Measurements from ENCODE around the gene SOX13. TPM values are rescaled to one million over a fixed set of nuclear protein-coding genes. Genes with fewer than 3 reads are reported as not detected.
A peak's percentile ranks its signal among the peaks of the same experiment; 100 is the strongest.

Gene SOX13
- total RNA-seq, 1 experiment from 2014 or later: 171 TPM

DNA sequence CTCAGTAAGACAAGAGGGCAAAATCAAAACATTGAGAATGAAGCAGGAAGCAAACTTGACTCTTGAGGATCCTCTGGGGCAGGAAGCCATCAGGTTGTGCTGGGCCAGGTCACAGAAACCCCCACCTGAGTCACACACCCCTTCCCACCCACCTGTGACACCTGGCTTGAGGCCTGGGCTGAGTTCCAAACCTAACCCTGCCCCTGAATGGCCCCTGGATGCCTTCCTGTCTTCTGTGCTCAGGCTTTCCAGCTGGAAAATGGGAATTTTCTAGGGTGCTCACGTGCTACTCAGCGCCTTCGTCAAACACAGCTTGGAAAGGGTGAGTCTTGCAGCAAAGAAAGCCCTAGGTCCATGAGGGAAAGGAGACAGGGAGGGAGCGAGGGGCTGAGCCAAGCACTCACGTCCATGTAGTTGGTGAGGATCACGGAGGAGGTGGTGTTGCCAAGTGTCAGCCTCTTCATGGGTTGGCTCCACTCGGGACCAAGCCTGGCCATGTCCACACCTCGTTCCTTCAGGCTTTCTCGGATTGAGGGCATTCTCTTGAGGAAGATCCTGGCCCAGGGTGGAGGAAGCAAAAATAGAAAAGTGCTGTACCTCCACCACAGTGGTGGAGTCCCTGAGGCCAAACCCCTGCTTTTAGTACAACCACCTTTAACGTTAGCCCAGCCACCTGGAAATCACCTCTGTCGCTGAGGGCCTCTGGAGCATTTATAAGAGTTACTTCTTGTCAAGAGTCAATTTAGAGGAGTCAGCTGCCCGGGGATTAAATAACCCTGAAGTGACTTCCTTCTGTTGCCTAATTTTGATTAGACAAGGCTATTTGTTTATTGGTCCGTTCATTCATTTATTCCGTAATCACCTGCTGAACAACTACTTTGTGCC lies 88.9 kb downstream of the SOX13 start (continued):
- TF ChIP-seq, protein P1, sequence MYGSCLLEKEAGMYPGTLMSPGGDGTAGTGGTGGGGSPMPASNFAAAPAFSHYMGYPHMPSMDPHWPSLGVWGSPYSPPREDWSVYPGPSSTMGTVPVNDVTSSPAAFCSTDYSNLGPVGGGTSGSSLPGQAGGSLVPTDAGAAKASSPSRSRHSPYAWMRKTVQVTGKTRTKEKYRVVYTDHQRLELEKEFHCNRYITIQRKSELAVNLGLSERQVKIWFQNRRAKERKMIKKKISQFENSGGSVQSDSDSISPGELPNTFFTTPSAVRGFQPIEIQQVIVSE (CRISPR knock-in tag; IDR thresholded peaks at IDR 0.05; ENCODE audit: borderline replicate concordance): no peak
- TF ChIP-seq, protein P2, sequence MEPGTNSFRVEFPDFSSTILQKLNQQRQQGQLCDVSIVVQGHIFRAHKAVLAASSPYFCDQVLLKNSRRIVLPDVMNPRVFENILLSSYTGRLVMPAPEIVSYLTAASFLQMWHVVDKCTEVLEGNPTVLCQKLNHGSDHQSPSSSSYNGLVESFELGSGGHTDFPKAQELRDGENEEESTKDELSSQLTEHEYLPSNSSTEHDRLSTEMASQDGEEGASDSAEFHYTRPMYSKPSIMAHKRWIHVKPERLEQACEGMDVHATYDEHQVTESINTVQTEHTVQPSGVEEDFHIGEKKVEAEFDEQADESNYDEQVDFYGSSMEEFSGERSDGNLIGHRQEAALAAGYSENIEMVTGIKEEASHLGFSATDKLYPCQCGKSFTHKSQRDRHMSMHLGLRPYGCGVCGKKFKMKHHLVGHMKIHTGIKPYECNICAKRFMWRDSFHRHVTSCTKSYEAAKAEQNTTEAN (CRISPR knock-in tag; IDR thresholded peaks at IDR 0.05): no peak
- TF ChIP-seq ZNF263 (CRISPR knock-in tag; IDR thresholded peaks at IDR 0.05; ENCODE audit: low read depth): no peak
- no peak for TF ChIP-seq KAT7 (CRISPR knock-in tag; IDR thresholded peaks at IDR 0.05; ENCODE audit: borderline replicate concordance)
- TF ChIP-seq ATF1 (CRISPR knock-in tag; IDR thresholded peaks at IDR 0.05): no peak
- TF ChIP-seq GABPB1 (CRISPR knock-in tag; IDR thresholded peaks at IDR 0.05): no peak

DNA sequence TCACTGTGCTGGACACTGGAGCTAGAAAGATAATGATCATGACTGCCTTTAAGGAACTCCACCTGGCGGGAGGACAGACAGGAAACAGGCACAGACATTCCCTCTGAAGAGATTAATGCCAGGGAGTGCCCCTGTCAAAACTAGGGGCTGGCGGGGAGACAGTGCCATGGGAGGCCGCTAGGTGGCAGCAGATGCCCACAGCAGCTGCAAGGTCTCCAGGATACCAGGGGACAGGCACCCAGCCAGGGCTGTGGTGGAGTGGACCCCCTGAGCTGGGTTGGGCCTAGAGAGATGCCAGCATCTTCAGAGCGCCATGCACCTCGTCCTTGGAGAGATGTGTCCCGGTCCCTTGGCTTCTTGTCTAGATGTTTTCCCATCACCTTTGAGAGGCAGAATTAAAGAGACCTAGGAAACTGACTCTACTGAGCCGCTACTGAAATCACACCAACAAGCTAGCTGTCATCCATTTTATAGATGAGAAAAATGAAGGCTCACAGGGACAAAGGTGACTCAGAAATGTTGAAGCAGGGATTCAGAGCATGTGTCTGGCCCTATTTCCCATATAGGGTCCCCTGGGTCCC lies 89.7 kb downstream of the SOX13 start:
- peak; percentile 94 for DNase-seq (ENCODE audit: low spot score)
- peaks cover 2% of the 10 kb centered on the region; the same call in 1 of the 2 replicates for H3K4me1 Mint-ChIP-seq
- peaks cover 5% of the 10 kb centered on the region for H3K9me3 Mint-ChIP-seq
- TF ChIP-seq, protein P3, sequence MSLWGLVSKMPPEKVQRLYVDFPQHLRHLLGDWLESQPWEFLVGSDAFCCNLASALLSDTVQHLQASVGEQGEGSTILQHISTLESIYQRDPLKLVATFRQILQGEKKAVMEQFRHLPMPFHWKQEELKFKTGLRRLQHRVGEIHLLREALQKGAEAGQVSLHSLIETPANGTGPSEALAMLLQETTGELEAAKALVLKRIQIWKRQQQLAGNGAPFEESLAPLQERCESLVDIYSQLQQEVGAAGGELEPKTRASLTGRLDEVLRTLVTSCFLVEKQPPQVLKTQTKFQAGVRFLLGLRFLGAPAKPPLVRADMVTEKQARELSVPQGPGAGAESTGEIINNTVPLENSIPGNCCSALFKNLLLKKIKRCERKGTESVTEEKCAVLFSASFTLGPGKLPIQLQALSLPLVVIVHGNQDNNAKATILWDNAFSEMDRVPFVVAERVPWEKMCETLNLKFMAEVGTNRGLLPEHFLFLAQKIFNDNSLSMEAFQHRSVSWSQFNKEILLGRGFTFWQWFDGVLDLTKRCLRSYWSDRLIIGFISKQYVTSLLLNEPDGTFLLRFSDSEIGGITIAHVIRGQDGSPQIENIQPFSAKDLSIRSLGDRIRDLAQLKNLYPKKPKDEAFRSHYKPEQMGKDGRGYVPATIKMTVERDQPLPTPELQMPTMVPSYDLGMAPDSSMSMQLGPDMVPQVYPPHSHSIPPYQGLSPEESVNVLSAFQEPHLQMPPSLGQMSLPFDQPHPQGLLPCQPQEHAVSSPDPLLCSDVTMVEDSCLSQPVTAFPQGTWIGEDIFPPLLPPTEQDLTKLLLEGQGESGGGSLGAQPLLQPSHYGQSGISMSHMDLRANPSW (CRISPR knock-in tag; conservative IDR thresholded peaks at IDR 0.05; ENCODE audit: low read depth): no peak
- TF ChIP-seq TEAD1 (CRISPR knock-in tag; IDR thresholded peaks at IDR 0.05) (peak; percentile 55; the same call in 1 of the 2 replicates), ETV6 (CRISPR knock-in tag; IDR thresholded peaks at IDR 0.05) (peak; percentile 48; the same call in 1 of the 2 replicates)
- TF ChIP-seq, protein P2 (CRISPR knock-in tag; IDR thresholded peaks at IDR 0.05): no peak
- TF ChIP-seq, protein P4, sequence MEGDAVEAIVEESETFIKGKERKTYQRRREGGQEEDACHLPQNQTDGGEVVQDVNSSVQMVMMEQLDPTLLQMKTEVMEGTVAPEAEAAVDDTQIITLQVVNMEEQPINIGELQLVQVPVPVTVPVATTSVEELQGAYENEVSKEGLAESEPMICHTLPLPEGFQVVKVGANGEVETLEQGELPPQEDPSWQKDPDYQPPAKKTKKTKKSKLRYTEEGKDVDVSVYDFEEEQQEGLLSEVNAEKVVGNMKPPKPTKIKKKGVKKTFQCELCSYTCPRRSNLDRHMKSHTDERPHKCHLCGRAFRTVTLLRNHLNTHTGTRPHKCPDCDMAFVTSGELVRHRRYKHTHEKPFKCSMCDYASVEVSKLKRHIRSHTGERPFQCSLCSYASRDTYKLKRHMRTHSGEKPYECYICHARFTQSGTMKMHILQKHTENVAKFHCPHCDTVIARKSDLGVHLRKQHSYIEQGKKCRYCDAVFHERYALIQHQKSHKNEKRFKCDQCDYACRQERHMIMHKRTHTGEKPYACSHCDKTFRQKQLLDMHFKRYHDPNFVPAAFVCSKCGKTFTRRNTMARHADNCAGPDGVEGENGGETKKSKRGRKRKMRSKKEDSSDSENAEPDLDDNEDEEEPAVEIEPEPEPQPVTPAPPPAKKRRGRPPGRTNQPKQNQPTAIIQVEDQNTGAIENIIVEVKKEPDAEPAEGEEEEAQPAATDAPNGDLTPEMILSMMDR (IDR thresholded peaks at IDR 0.05): peak; percentile 99
- peak; percentile 98 for ATAC-seq
- H3K27me3 Mint-ChIP-seq (ENCODE audit: low read depth): peaks cover 9% of the 10 kb centered on the region
- POLR2A ChIA-PET: interaction anchor here (0.6 to 1.1 kb wide), 4 partner anchors 11 to 236 kb away, joined by 3 read pairs; partner anchors contain the start of gene ETNK2
- no peak overlapping the region for H3K4me3 Mint-ChIP-seq
- no peak overlapping the region for H3K27ac Mint-ChIP-seq
- H3K36me3 Mint-ChIP-seq: no peaks in the 10 kb centered on the region
- CTCF ChIA-PET: interaction anchor here (0.5 to 8.4 kb wide), 82 partner anchors 8 to 817 kb away, joined by 3 to 159 read pairs (median 4); partner anchors contain the start of genes ETNK2, GOLT1A, KISS1 and PLEKHA6

DNA sequence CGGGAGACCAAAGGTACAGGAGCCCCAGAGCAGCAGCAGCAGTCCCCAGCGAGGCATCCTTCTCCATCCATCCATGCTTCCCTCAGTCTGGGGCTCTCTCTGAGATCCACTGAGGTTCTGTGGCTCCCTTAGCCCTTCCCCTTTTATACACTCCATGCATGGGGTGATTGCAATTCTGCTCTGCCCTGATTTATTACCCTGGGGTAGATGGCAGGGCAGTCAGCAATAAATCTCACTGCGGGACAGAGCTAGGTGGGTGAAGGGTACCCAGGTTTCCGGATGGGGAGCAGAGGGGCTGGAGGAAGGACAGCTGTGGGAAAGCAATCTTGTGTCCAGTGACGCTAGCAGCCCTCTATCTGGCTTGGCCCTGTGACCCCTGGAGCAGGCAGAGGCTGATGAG lies 93.3 kb downstream of the SOX13 start, which contains the start of gene REN:
REN (minus strand) TSS at position 119 of the 400 bp plus-strand sequence; CDS start at position 75, 44 bp downstream.
- Mint-ChIP-seq H3K4me3 (no peak within 1 kb of the TSS), H3K9me3 (peaks cover 30% of the 10 kb centered on the region), H3K27me3 (ENCODE audit: low read depth) (peaks cover 18% of the 10 kb centered on the region), H3K36me3 (peaks cover 22% of the 10 kb centered on the region), H3K27ac (no peak within 1 kb of the TSS), H3K4me1 (peaks cover 2% of the 10 kb centered on the region; the same call in 1 of the 2 replicates)
- ATAC-seq (no peak), DNase-seq (ENCODE audit: low spot score) (no peak)
- ChIA-PET CTCF (interaction anchor here (0.6 to 8.4 kb wide), 7 partner anchors 32 to 232 kb away, joined by 3 to 159 read pairs (median 5); partner anchors contain the start of gene GOLT1A), POLR2A (no interaction called here)
- no peak for TF ChIP-seq ELF4 (CRISPR knock-in tag; IDR thresholded peaks at IDR 0.05; ENCODE audit: low read depth)

Data from WTC11 (cell line).